HCT116 (cell line): ENCODE measurements around the gene VMO1.

ENCODE experiments used
- ATF3 ChIP-seq: IDR thresholded peaks from 2 replicates; pipeline ENCODE4 v1.6.1; 2012
- CTCF ChIP-seq, 3 experiments: fragments of 200-600 bp in 1 of 3; sonication (generic) in 1 of 3; IDR thresholded peaks in 2 of 3; conservative IDR thresholded peaks in 1 of 3; 2 replicates each; pipeline ENCODE4 v1.5.1; 2012 to 2017; ENCODE audit warnings: low read depth in 2 of 3, low read length in 2 of 3, antibody characterized with exemption in 1 of 3, borderline replicate concordance in 1 of 3, control low read depth in 1 of 3, mild to moderate bottlenecking in 1 of 3, mixed read lengths in 1 of 3, mixed run types in 1 of 3, moderate library complexity in 1 of 3; ENCODE audit not compliant: insufficient read depth in 1 of 3
- EZH2 ChIP-seq: fragments of 200-600 bp; sonication (generic); IDR thresholded peaks from 2 replicates; pipeline ENCODE4 v1.6.1; 2017; ENCODE audit warnings: antibody characterized with exemption, mixed run types
- EZH2phosphoT487 ChIP-seq: fragments of 200-600 bp; IDR thresholded peaks from 2 replicates; pipeline ENCODE4 v1.6.1; 2018; ENCODE audit warnings: antibody characterized with exemption, borderline replicate concordance
- JUND ChIP-seq: IDR thresholded peaks from 2 replicates; pipeline ENCODE4 v1.6.1; 2012
- MAX ChIP-seq: IDR thresholded peaks from 2 replicates; pipeline ENCODE4 v1.6.1; 2012
- POLR2A ChIP-seq: IDR thresholded peaks from 2 replicates; pipeline ENCODE4 v1.7.0; 2011; ENCODE audit warnings: borderline replicate concordance; ENCODE audit not compliant: insufficient read depth, insufficient read length; ENCODE audit errors: extremely low read depth
- POLR2AphosphoS5 ChIP-seq: IDR thresholded peaks from 2 replicates; pipeline ENCODE4 v1.6.1; 2011; ENCODE audit warnings: mild to moderate bottlenecking, low read depth, low read length, moderate library complexity
- RAD21 ChIP-seq: IDR thresholded peaks from 2 replicates; pipeline ENCODE4 v1.6.1; 2012; ENCODE audit warnings: low read depth, mild to moderate bottlenecking
- REST ChIP-seq: IDR thresholded peaks from 2 replicates; pipeline ENCODE4 v1.6.1; 2012; ENCODE audit warnings: low read depth
- SIN3A ChIP-seq: IDR thresholded peaks from 2 replicates; pipeline ENCODE4 v1.6.1; 2012; ENCODE audit warnings: low read depth
- YY1 ChIP-seq: IDR thresholded peaks from 2 replicates; pipeline ENCODE4 v1.6.1; 2011; ENCODE audit warnings: low read length, low read depth, moderate library complexity, mild to moderate bottlenecking; ENCODE audit not compliant: insufficient replicate concordance; ENCODE audit errors: extremely low read depth
- ZBTB33 ChIP-seq: IDR thresholded peaks from 2 replicates; pipeline ENCODE4 v1.6.1; 2011; ENCODE audit warnings: mild to moderate bottlenecking, low read length, moderate library complexity; ENCODE audit not compliant: insufficient replicate concordance; ENCODE audit errors: extremely low read depth

GRCh38 chr17:4744999-4745969 is 40.9 kb downstream of the VMO1 start:
- TF ChIP-seq ATF3 (no peak), YY1 (no peak), CTCF (IDR thresholded peaks at IDR 0.05 in 2 of 3, conservative IDR thresholded peaks at IDR 0.05 in 1 of 3; ENCODE audit: borderline replicate concordance in 1 of 3, insufficient read depth in 1 of 3, low read depth in 2 of 3, low read length in 2 of 3) (no peak), POLR2A (no peak), EZH2 (no peak), MAX (no peak), REST (no peak), RAD21 (no peak), ZBTB33 (no peak), POLR2AphosphoS5 (no peak), JUND (no peak), SIN3A (no peak), EZH2phosphoT487 (no peak)
